ENCODE measurements around the gene ZMYND8.
"Not testable (repeated sequence)": the region's sequence is repeated elsewhere in the genome, so short reads cannot be mapped to it uniquely, and the experiment has no call there.

DNA sequence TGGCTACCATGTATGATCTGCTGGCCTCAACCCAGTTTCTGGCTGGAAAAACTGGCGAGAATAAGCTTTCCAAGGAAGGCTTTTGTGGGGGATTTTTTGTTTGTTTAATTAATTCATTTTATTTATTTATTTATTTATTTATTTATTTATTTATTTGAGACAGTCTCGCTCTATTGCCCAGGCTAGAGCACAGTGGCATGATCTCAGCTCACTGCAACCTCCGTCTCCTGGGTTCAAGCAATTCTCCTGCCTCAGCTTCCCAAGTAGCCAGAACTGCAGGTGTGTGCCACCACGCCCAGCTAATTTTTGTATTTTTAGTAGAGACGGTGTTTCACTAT, 79.0 kb downstream of the ZMYND8 start:
- TF ChIP-seq, protein P1, sequence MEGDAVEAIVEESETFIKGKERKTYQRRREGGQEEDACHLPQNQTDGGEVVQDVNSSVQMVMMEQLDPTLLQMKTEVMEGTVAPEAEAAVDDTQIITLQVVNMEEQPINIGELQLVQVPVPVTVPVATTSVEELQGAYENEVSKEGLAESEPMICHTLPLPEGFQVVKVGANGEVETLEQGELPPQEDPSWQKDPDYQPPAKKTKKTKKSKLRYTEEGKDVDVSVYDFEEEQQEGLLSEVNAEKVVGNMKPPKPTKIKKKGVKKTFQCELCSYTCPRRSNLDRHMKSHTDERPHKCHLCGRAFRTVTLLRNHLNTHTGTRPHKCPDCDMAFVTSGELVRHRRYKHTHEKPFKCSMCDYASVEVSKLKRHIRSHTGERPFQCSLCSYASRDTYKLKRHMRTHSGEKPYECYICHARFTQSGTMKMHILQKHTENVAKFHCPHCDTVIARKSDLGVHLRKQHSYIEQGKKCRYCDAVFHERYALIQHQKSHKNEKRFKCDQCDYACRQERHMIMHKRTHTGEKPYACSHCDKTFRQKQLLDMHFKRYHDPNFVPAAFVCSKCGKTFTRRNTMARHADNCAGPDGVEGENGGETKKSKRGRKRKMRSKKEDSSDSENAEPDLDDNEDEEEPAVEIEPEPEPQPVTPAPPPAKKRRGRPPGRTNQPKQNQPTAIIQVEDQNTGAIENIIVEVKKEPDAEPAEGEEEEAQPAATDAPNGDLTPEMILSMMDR (IDR thresholded peaks at IDR 0.05), result not testable (repeated sequence)
- not testable (repeated sequence) for TF ChIP-seq POLR2A (IDR thresholded peaks at IDR 0.05)
